VCaP (cell line): ENCODE data around the gene SIGLEC1.
A peak's percentile ranks its signal among the peaks of the same experiment; 100 is the strongest.

Source experiments
- H3K27ac ChIP-seq: fragments of 450-650 bp; 2 replicates; pipeline ENCODE4 v1.5.1; 2017
- TF ChIP-seq, protein P1 (sequence below): fragments of 450-650 bp; conservative IDR thresholded peaks from 2 replicates; pipeline ENCODE4 v1.5.1; 2017; ENCODE audit warnings: mild to moderate bottlenecking, moderate library complexity

Gene SIGLEC1

DNA sequence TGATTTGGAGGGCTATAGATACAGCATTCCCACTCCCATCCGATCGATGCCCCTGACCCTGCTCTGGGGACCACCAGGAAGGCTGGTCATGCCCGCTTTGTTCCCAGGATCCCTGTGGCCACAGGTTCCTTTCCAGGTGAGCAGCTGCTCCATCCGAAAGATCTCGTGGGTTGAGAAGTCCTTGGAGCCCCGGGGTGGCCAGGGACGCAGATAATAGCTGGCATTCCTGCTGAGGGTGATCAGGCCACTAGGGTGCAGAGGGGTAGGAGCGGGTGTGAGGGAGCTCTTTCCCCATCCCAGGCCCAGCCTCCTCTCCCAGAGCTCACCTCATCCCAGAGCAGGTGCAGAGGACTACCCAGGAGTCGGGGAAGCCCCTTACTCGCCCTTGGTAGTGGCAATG, 38.0 kb downstream of the SIGLEC1 start:
- no peak overlapping the region for H3K27ac ChIP-seq
- TF ChIP-seq, protein P1, sequence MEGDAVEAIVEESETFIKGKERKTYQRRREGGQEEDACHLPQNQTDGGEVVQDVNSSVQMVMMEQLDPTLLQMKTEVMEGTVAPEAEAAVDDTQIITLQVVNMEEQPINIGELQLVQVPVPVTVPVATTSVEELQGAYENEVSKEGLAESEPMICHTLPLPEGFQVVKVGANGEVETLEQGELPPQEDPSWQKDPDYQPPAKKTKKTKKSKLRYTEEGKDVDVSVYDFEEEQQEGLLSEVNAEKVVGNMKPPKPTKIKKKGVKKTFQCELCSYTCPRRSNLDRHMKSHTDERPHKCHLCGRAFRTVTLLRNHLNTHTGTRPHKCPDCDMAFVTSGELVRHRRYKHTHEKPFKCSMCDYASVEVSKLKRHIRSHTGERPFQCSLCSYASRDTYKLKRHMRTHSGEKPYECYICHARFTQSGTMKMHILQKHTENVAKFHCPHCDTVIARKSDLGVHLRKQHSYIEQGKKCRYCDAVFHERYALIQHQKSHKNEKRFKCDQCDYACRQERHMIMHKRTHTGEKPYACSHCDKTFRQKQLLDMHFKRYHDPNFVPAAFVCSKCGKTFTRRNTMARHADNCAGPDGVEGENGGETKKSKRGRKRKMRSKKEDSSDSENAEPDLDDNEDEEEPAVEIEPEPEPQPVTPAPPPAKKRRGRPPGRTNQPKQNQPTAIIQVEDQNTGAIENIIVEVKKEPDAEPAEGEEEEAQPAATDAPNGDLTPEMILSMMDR: no peak

DNA sequence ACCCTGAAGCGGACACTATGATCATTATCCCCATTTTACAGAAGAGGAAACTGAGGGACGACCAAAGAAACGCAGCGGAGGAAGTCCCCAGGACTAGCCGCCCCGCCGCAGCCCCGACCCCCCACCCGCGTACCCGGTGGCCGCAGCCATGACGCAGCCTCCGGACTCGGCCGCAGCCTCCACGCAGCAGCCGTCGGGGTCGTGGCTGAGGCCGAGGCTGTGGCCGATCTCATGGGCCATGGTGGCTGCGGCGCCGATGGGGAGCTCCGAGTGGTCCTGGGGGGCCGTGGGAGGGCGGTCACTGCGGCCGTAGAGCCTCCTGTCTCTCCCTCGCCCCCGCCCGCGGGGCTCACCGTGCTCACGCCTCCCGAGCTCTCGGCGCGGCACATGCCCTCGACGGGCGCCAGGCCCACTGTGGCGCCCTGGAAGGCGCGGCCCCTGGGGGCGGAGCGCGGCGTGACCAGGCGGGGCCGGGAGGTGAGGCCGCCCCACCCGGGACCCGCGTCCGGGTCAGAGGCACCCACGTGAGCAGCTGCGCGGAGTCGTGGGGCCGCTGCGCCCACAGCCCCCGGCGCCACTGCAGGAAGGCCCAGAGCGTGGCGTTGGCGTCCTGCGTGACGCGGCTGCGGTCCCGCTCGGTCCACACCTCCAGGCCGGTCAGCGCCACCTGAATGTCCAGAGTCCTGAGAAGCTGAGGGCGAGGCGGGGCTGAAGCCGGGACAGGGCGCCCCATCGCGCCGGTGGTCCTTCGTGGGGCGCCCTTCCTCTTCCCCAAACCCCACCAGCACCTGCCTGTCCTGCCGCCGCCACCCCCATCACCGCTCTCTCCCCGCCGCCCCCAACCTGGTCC, 39.0 kb downstream of the SIGLEC1 start:
- TF ChIP-seq, protein P1: no peak
- no peak overlapping the region for H3K27ac ChIP-seq

DNA sequence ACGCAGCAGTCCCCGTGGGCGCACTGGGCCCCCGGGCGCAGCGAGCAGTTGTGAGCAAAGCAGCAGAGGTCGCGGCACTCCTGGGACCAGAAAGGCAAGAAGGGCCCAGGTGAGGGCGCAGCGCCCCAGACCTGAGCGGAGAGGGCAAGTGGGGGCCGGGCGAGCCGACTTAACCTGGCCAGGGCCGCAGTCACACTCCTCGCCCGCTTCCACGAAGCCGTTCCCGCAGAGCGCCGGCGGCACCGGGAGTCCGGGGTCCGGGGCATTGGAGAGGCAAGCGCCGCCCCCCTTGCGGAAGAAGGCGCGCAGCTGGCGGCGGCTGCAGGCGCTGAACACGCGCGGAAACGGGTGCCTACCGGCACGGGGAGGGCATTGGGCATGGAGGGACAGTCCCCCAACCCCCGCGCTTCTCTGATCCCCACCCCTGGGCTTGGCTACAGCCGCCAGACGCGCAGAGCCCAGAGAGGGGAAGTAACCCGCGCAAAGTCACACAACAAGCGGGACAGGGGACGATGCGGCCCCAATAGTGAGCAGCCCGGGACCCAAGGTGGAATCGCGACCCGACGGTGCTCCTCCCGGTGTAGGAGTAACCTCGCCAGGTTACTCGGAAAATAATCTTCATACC, 39.7 kb downstream of the SIGLEC1 start:
- TF ChIP-seq, protein P1: 0 out of 2 replicates have a peak, but pooled peaks have one; percentile 11

DNA sequence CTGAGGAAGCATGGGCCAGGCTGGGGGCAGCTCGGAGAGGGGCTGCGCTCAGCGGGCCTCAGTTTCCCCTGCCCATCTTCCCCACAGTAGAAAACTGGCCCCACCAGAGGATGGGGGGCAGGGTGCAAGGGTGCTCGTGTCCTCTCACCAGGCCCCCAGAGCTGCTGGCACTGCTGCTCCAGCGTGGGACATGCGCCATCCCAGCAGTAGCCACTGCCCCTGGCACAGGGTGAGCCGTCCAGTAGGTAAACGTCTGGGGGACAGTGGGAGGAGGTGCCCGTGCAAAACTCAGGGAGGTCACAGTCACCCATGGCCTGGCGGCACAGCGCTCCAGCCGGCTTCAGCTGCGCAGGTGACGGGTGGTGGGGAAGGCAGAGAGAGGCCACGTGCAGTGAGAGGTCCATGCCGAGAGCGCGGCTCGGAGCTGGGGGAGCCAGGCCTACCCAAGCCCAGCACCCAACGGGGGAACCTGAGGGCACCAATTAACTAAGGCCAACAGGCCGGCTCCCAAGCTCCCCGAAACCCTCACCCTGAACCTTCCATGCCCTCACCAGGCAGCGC, 40.3 kb downstream of the SIGLEC1 start:
- TF ChIP-seq, protein P1: no peak
- no peak overlapping the region for H3K27ac ChIP-seq

More for the DNA sequence above, 39.7 kb downstream of the SIGLEC1 start:
- H3K27ac ChIP-seq: no peak overlapping the region

- no peak overlapping the region for H3K27ac ChIP-seq
- TF ChIP-seq, protein P1: no peak
Observed at GRCh38 chr20:3670945-3671344, 41.5 kb downstream of the SIGLEC1 start.

DNA sequence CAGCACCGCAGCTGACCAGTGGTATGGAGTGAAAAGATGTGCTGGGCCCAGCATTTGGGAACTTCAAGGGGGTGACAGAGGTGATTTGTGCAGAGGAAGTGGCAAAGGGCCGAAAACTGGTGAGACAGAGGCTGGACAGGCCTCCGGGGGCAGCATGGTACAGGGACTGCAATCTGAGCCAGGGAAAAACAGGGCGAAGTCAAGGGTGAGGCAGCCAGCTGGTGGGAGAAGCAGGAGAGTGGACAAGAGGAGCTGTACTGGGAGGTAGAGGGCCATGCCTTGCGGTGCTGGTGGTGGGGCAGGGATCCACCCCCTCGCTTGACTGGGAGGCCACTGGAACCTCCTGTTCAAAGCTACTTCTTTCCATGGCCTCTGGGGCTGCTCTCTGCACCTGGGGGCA, 41.9 kb downstream of the SIGLEC1 start:
- no peak overlapping the region for H3K27ac ChIP-seq
- TF ChIP-seq, protein P1: peak; percentile 66

- H3K27ac ChIP-seq: no peak overlapping the region
- TF ChIP-seq, protein P1: no peak
Observed at GRCh38 chr20:3669710-3670367, 42.6 kb downstream of the SIGLEC1 start.
